Mucosa of rectum (tissue), 2 donors: ENCODE measurements around the gene CAPZA1.

Experiments used
- H3K27ac ChIP-seq, 2 donors: one replicate each; pipeline ENCODE4 v1.7.0; 2013; ENCODE audit warnings: inconsistent platforms in 2 of 2, low read depth in 2 of 2, low read length in 2 of 2
- H3K27me3 ChIP-seq, 2 donors: one replicate each; pipeline ENCODE4 v1.7.0; 2013; ENCODE audit warnings: low read length in 2 of 2; ENCODE audit not compliant: control insufficient read depth in 2 of 2, insufficient read depth in 2 of 2
- H3K36me3 ChIP-seq, 2 donors: one replicate each; pipeline ENCODE4 v1.7.0; 2013; ENCODE audit warnings: low read length in 2 of 2; ENCODE audit not compliant: control insufficient read depth in 2 of 2, insufficient read depth in 2 of 2
- H3K4me1 ChIP-seq, 2 donors: one replicate each; pipeline ENCODE4 v1.7.0; 2013; ENCODE audit warnings: low read length in 2 of 2, mild to moderate bottlenecking in 1 of 2; ENCODE audit not compliant: control insufficient read depth in 2 of 2, insufficient read depth in 2 of 2
- H3K4me3 ChIP-seq, 2 donors: one replicate each; pipeline ENCODE4 v1.7.0; 2013; ENCODE audit warnings: low read length in 2 of 2
- H3K9ac ChIP-seq, 2 donors: one replicate each; pipeline ENCODE4 v1.7.0; 2013; ENCODE audit warnings: low read length in 2 of 2, low read depth in 1 of 2, mild to moderate bottlenecking in 1 of 2
- H3K9me3 ChIP-seq, 2 donors: one replicate each; pipeline ENCODE4 v1.7.0; 2013; ENCODE audit warnings: low read length in 2 of 2; ENCODE audit not compliant: control insufficient read depth in 2 of 2
- donor health status: healthy.
- donor health status: Normal muscosa, but diverticular disease.

Gene CAPZA1

DNA sequence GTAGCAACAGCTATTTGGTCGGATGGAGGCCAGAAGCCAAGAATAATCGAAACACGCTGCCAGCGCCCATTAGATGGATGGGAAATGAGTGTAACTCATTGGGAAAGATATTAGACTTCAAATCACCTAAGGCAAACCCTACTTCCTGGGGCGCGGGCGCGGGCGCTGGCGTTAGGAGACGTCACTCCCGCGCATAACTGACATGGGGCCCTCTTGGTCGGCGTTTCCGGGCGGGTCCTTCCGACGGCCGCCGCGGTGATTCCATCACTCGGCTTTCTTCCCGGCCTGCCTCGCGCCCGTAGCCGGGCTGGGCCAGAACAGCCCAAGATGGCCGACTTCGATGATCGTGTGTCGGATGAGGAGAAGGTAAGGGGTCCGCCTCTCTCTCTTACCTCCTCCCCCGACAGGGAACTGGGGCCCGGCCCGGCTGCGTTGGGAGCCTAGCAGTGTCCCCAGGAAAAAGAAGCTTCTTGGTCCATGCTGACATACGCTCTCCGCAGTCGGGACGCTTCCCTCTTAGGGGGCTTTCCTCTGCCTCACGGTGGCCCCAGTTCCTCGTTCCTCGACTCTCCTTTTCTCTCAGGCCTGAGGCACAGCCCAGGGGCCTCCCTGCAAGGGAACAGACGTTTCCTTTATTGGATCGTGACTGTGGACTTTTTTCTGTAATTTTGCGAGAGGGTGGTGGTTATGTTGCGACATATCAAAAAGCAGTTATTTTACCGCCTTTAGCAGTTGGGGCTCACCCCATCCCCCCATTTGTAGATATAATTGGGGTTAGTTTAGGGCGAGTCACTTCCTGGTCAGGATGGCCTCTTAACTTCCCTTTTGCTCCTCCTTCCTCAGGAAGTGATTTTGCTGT is at the start of gene CAPZA1:
CAPZA1 (plus strand) TSS at position 315 of the 859 bp plus-strand sequence; CDS start at position 328, 13 bp downstream.
- Histone ChIP-seq H3K36me3 (peaks cover 0 to 3% of the 10 kb centered on the region in 2 donors), H3K27me3 (no peaks in the 10 kb centered on the region), H3K4me3 (peak within 1 kb of the TSS; percentile 88 to 99), H3K27ac (peak within 1 kb of the TSS; percentile 100), H3K4me1 (peaks cover 10 to 13% of the 10 kb centered on the region in 2 donors), H3K9ac (peak within 1 kb of the TSS; percentile 100), H3K9me3 (no peaks in the 10 kb centered on the region)

DNA sequence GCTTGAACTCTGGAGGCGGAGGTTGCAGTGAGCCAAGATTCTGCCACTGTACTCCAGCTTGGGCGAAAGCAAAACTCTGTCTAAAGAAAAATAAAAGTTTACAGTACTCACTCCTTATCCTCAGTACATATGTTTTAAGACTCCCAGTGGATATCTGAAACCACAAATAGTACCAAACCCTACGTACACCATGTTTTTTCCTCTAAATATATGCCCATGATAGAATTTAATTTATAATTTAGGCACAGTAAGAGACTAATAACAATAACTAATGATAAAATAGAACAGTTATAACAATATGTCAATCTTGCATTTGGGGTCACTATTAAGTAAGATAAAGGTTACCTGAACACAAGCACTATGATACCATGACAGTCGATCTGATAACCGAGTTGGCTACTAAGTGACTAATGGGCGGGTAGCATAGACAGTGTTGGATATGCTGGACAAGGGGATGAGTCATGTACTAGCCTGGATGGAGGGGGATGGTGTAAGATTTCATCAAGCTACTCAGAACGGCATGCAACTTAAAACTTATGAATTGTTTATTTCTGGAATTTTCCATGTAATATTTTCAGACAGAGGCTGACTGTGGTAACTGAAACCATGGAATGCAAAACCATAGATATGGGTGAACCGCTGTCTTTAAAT is 44.4 kb upstream of the CAPZA1 start:
- H3K4me3 ChIP-seq, result no peak overlapping the region
- no peaks in the 10 kb centered on the region for H3K9me3 ChIP-seq
- no peaks in the 10 kb centered on the region for H3K27me3 ChIP-seq
- H3K9ac ChIP-seq, result no peak overlapping the region
- peaks cover 11 to 19% of the 10 kb centered on the region in 2 donors for H3K36me3 ChIP-seq
- H3K27ac ChIP-seq, result no peak overlapping the region
- no peaks in the 10 kb centered on the region for H3K4me1 ChIP-seq

DNA sequence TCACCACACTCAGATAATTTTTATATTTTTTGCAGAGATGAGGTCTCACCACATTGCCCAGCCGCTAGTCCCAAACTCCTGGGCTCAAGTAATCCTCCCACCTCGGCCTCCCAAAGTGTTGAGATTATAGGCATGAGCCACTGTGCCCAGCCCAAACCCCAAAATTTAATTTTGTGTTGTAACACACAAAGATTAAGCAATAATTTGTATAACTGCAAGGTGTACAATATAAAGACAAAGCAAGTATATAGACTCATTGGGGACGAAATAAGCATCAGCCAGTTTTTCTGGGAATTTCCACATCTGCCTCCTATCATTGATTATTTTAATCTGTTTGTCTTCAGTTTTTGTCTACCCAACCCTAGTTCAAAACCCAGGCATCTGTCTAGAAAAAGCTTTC is 43.4 kb upstream of the CAPZA1 start:
- Histone ChIP-seq H3K4me1 (peaks cover 0 to 2% of the 10 kb centered on the region in 2 donors), H3K9ac (no peak overlapping the region), H3K36me3 (peaks cover 11 to 20% of the 10 kb centered on the region in 2 donors), H3K27ac (no peak overlapping the region), H3K27me3 (no peaks in the 10 kb centered on the region), H3K9me3 (no peaks in the 10 kb centered on the region), H3K4me3 (no peak overlapping the region)

DNA sequence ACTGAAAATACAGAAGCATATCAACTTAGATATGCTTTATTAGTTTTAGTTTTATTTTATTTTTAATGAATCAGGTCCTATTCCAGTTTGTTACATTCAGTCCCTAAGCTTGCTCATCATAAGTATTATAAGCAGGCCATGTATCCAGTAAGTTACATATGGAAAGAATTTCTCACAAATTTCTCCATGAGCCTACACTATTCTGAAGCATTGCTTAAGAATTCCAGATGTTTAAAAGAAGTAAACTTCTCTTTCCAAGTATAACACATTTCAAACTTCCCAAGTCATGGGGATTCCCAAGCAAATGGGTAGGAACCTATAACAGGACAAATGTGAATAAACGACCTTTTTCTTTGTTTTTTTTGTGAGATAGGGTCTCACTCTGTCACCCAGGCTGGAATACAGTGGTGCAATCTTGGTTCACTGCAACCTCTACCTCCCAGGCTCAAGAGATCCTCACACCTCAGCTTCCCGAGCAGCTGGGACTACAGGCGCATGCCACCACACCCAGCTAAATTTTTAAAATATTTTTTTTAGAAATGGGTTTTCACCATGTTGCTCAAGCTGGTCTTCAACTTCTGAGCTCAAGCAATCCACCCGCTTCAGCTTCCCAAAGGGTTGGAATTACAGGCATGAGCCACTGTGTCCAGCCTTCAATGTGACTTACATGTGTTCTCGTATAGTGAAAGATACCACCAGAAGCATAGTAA is 39.7 kb upstream of the CAPZA1 start:
- Histone ChIP-seq H3K27me3 (no peaks in the 10 kb centered on the region), H3K9me3 (no peaks in the 10 kb centered on the region), H3K4me1 (peaks cover 0 to 12% of the 10 kb centered on the region in 2 donors), H3K36me3 (peaks cover 6 to 20% of the 10 kb centered on the region in 2 donors), H3K4me3 (no peak overlapping the region), H3K9ac (no peak overlapping the region), H3K27ac (no peak overlapping the region)

DNA sequence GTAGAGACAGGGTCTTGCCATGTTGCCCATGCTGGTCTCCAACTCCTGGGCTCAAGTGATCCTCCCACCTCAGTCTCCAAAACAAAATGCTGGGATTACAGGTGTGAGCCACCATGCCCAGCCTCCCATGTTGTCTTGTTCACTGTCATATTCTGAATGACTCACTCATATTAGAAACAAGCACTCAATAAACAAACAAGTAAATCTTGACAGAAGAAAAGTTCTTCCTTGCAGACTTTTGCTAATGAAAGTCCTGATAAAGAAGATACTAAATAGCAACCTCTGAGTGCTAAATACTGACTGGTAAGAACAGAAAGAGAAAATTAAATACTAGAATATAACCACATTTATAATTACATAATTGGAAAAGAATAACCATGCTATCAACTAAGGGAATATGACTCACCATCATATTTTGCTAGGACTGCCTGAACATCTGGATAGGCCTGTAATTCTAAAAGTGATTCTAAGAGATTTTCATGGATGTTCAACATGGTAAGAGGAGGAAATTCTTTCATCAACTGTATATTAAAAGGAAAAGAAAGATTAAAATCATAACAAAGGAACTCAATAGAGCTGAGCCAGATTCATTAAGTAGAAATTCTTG is 37.9 kb upstream of the CAPZA1 start:
- Histone ChIP-seq H3K9ac (no peak overlapping the region), H3K9me3 (no peaks in the 10 kb centered on the region), H3K4me3 (no peak overlapping the region), H3K27me3 (no peaks in the 10 kb centered on the region), H3K27ac (no peak overlapping the region), H3K36me3 (peaks cover 0 to 10% of the 10 kb centered on the region in 2 donors), H3K4me1 (peaks cover 0 to 12% of the 10 kb centered on the region in 2 donors)

DNA sequence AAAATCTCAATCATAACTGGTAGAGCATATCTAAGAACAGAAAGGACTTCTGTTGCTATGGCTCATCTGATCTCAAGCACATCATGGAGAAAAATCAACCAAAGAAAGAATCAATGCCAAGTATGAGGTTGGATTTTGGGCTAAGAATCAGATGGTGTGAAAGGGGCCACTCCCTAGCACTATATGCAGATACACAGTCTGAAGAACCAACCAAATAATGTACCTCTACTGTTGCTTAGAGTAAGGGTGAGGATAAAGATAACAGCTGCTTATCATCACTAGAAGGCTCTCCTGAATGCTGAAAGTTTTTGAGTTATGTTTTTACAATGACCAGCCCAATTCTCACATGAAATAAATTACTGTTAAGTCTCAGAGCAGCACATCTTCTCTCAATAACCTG is 36.3 kb upstream of the CAPZA1 start:
- Histone ChIP-seq H3K4me1 (peaks cover 0 to 12% of the 10 kb centered on the region in 2 donors), H3K36me3 (peaks cover 0 to 4% of the 10 kb centered on the region in 2 donors), H3K9ac (no peak overlapping the region), H3K9me3 (no peaks in the 10 kb centered on the region), H3K4me3 (no peak overlapping the region), H3K27ac (peak overlapping the region in 1 of 2 donors; percentile 4), H3K27me3 (no peaks in the 10 kb centered on the region)

DNA sequence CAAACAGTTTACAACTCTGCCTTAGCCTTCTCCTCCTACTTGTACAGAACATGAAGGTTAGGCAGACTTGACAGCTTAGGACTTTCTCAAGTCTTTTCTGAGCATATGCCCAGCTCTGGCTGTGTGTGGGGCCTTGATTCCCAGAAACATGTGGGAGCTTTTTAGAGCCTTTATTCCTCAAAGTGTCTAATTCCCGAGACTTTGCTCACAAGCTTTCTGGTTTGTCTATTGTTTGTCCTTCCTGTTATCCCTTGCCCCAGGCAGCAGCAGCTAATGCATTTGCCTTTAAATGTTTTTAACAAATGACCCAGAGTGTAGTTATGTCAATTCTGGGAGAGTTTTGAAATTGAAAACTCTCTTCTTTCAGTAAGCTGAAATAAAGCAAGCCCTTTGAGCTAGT is 29.9 kb upstream of the CAPZA1 start:
- Histone ChIP-seq H3K9ac (no peak overlapping the region), H3K4me3 (no peak overlapping the region), H3K4me1 (no peaks in the 10 kb centered on the region), H3K9me3 (no peaks in the 10 kb centered on the region), H3K27ac (no peak overlapping the region), H3K27me3 (no peaks in the 10 kb centered on the region), H3K36me3 (peaks cover 4 to 15% of the 10 kb centered on the region in 2 donors)

DNA sequence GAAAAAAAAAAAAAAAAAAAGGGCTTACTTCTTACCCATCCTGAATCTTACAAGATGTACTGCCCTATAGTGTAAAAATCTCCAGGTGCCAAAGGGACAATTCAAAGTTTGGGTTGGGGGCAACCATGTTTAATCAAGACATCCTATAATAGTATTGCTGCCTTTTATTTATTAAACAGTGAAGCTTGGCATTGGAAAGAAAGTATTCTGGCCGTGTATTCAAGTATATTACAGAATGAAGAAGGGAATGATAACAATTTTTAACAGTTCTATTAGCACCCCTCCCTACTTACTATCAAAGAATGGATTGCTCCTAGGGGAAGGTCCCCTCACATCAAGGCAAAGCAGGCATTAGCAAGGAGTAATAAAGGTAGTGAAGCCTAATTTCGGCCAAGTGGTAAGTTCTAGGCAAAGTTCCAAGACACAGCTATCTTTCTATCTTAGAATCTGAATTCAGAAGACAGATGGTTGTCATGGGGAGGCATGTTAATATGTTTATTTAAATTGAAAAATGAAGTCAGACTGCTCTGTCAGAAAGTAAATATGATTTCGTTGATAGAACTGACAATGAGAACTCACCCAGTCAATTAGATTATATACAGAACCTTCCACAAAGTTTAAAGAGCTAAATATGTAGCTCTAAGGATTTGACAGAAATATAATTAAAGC is 25.3 kb upstream of the CAPZA1 start:
- no peak overlapping the region for H3K4me3 ChIP-seq
- peaks cover 10 to 25% of the 10 kb centered on the region in 2 donors for H3K36me3 ChIP-seq

DNA sequence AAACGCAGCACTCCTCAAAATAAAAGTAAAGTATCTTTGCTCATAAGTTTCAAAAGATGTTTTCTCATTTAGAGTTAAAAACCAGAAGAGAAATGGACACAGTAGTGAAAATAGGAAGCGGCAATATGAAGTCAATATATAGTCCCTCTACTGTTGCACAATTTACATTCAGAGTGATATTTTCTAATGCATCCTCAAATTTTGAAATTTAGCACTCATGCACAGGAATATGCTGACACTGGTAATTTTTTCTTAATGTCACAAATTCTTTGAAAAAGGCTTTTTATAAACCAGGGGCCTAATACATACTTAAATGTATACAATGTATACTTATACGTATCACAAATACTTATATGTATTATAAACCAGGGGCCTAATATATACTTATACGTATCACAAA is 20.2 kb upstream of the CAPZA1 start:
- Histone ChIP-seq H3K4me1 (no peaks in the 10 kb centered on the region), H3K4me3 (no peak overlapping the region), H3K27ac (no peak overlapping the region), H3K9ac (no peak overlapping the region), H3K27me3 (no peaks in the 10 kb centered on the region), H3K9me3 (no peaks in the 10 kb centered on the region), H3K36me3 (peaks cover 6 to 26% of the 10 kb centered on the region in 2 donors)

More for the DNA sequence above, 25.3 kb upstream of the CAPZA1 start:
- H3K27me3 ChIP-seq, result no peaks in the 10 kb centered on the region
- no peak overlapping the region for H3K27ac ChIP-seq
- no peaks in the 10 kb centered on the region for H3K9me3 ChIP-seq
- H3K4me1 ChIP-seq, result no peaks in the 10 kb centered on the region
- no peak overlapping the region for H3K9ac ChIP-seq
